Endothelial cell of umbilical vein (primary cell): ENCODE measurements around the gene LMLN. TPM values are rescaled to one million over a fixed set of nuclear protein-coding genes. Genes with fewer than 3 reads are reported as not detected.

Source experiments
- BruUV-seq: library from RNA; stranded (reverse); fragments of 400-500 nt; replicated peaks from 2 replicates; lab custom pipeline; 2021; lab: Mats Ljungman, UMichigan
- CTCF ChIA-PET: fragments of 300-600, 350-600 bp; sonication (Branson Sonifier 250); formaldehyde crosslinking; loops from one replicate; lab custom pipeline; 2021; ENCODE audit warnings: antibody characterized with exemption, inconsistent platforms; lab: Charles Lee
- POLR2A ChIA-PET: fragments of 300-600, 350-600 bp; sonication (Branson Sonifier 250); formaldehyde crosslinking; loops from one replicate; lab custom pipeline; 2021; ENCODE audit warnings: antibody characterized with exemption, inconsistent platforms; lab: Charles Lee
- DNase-seq: peaks from one replicate; pipeline ENCODE4 v3.0.0-alpha.2; 2011; ENCODE audit warnings: low read depth, low spot score
- FAIRE-seq: peaks from 2 replicates; lab custom pipeline; 2011; peaks lifted over from hg19 to GRCh38; lab: Jason Lieb, UNC
- H2AFZ ChIP-seq: 2 replicates; pipeline ENCODE4 v1.6.0; 2012; ENCODE audit warnings: low read depth, low read length, control low read depth, inconsistent platforms
- H3K27ac ChIP-seq: 2 replicates; pipeline ENCODE4 v1.5.1; 2011; ENCODE audit warnings: low read depth, mild to moderate bottlenecking, control low read depth, low read length, moderate library complexity; ENCODE audit not compliant: insufficient read depth
- H3K27me3 ChIP-seq, 2 experiments: 2 replicates each; pipeline versions ENCODE4 v1.6.0 to v1.6.1; 2011; ENCODE audit warnings: low read length in 2 of 2, mixed read lengths in 1 of 2; ENCODE audit not compliant: control insufficient read depth in 2 of 2, insufficient read depth in 2 of 2
- H3K36me3 ChIP-seq, 2 experiments: 2 replicates in 1 of 2; 3 replicates in 1 of 2; pipeline ENCODE4 v1.5.1; 2011; ENCODE audit warnings: low read length in 2 of 2, mild to moderate bottlenecking in 1 of 2, moderate library complexity in 1 of 2; ENCODE audit not compliant: control insufficient read depth in 2 of 2, insufficient read depth in 2 of 2; ENCODE audit errors: extremely low read depth in 1 of 2
- H3K4me1 ChIP-seq: 3 replicates; pipeline ENCODE4 v1.5.1; 2011; ENCODE audit warnings: mild to moderate bottlenecking, low read length; ENCODE audit not compliant: control insufficient read depth, insufficient read depth; ENCODE audit errors: extremely low read depth
- H3K4me2 ChIP-seq: 2 replicates; pipeline ENCODE4 v1.6.1; 2011; ENCODE audit warnings: low read length, control low read depth, mixed read lengths; ENCODE audit not compliant: insufficient read depth
- H3K4me3 ChIP-seq, 3 experiments: fragments of 200-600 bp in 1 of 3; sonication (generic), shearing (Covaris generic) in 1 of 3; replicated peaks in 1 of 3; 2 replicates each; pipeline ENCODE4 v1.5.1; 2011 to 2016; ENCODE audit warnings: control low read depth in 3 of 3, low read length in 3 of 3, mild to moderate bottlenecking in 2 of 3, inconsistent platforms in 1 of 3, low read depth in 1 of 3, moderate library complexity in 1 of 3; ENCODE audit not compliant: insufficient read depth in 1 of 3
- H3K79me2 ChIP-seq: 2 replicates; pipeline ENCODE4 v1.6.0; 2012; ENCODE audit warnings: low read length, inconsistent platforms; ENCODE audit not compliant: control insufficient read depth, insufficient read depth
- H3K9ac ChIP-seq: replicated peaks from 2 replicates; pipeline ENCODE3; 2011; ENCODE audit warnings: low read length, control low read depth; ENCODE audit not compliant: insufficient read depth; ENCODE audit errors: extremely low read depth
- H3K9me1 ChIP-seq: replicated peaks from 3 replicates; pipeline ENCODE4 v1.6.0; 2011; ENCODE audit warnings: mild to moderate bottlenecking, low read length; ENCODE audit not compliant: control insufficient read depth, insufficient read depth; ENCODE audit errors: extremely low read depth
- H3K9me3 ChIP-seq: replicated peaks from 2 replicates; pipeline ENCODE4 v1.5.1; 2012; ENCODE audit warnings: low read length, inconsistent platforms; ENCODE audit not compliant: control insufficient read depth, insufficient read depth
- H4K20me1 ChIP-seq: replicated peaks from 2 replicates; pipeline ENCODE3; 2011; ENCODE audit warnings: mild to moderate bottlenecking, low read length; ENCODE audit not compliant: control insufficient read depth, insufficient read depth; ENCODE audit errors: extremely low read depth
- CTCF ChIP-seq, 2 donors: IDR thresholded peaks; 1 replicate in 1 of 2; 2 replicates in 1 of 2; pipeline ENCODE4 v1.5.1; 2011; ENCODE audit warnings: low read length in 2 of 2, mild to moderate bottlenecking in 2 of 2, moderate library complexity in 2 of 2, control low read depth in 1 of 2, inconsistent platforms in 1 of 2, low read depth in 1 of 2; ENCODE audit not compliant: insufficient read depth in 1 of 2; ENCODE audit errors: extremely low read depth in 1 of 2
- EZH2 ChIP-seq: IDR thresholded peaks from 2 replicates; pipeline ENCODE4 v1.6.1; 2012; ENCODE audit warnings: borderline replicate concordance, low read depth, mild to moderate bottlenecking, moderate library complexity, low read length, inconsistent platforms; ENCODE audit not compliant: severe bottlenecking
- FOS ChIP-seq: IDR thresholded peaks from 2 replicates; pipeline ENCODE4 v1.6.1; 2011; ENCODE audit warnings: mild to moderate bottlenecking, low read length, moderate library complexity, borderline replicate concordance; ENCODE audit not compliant: insufficient read depth
- GATA2 ChIP-seq: IDR thresholded peaks from 2 replicates; pipeline ENCODE4 v1.7.0; 2011; ENCODE audit warnings: low read depth, mild to moderate bottlenecking, moderate library complexity, mixed read lengths, low read length; ENCODE audit not compliant: insufficient read length, insufficient read depth
- JUN ChIP-seq: IDR thresholded peaks from 2 replicates; pipeline ENCODE4 v1.6.1; 2011; ENCODE audit warnings: borderline replicate concordance, low read depth; ENCODE audit not compliant: insufficient read length, insufficient read depth
- MAX ChIP-seq: IDR thresholded peaks from 2 replicates; pipeline ENCODE4 v1.6.1; 2011; ENCODE audit not compliant: insufficient read depth, insufficient read length
- MYC ChIP-seq: IDR thresholded peaks from one replicate; pipeline ENCODE4 v1.6.1; 2011; ENCODE audit warnings: mild to moderate bottlenecking, low read depth, low read length
- POLR2A ChIP-seq: IDR thresholded peaks from 2 replicates; pipeline ENCODE4 v1.6.1; 2012; ENCODE audit warnings: low read depth, mild to moderate bottlenecking, control low read depth, low read length
- POLR2AphosphoS5 ChIP-seq: IDR thresholded peaks from 2 replicates; pipeline ENCODE4 v1.6.1; 2012; ENCODE audit warnings: low read depth, mild to moderate bottlenecking, control low read depth, low read length, moderate library complexity; ENCODE audit not compliant: insufficient read depth
- dilution Hi-C: fragments of 300-500 bp; cut with MboI; formaldehyde crosslinking; loops from one replicate; pipeline ENCODE4 v1.15.0; 2019; ENCODE audit warnings: low sequenced_read_pairs; ENCODE audit not compliant: extremely low pct_ligation_motif_present
- intact Hi-C: fragments of 100-400 bp; cut with micrococcal nuclease; formaldehyde crosslinking; loops from one replicate; pipeline ENCODE4 v1.10.0; 2022
- polyA plus RNA-seq, 4 experiments: library from polyadenylated mRNA; depleted of rRNA in 3 of 4; stranded (reverse) in 3 of 4; unstranded in 1 of 4; fragments of >200 nt; gene quantifications; 2 replicates each; pipeline versions ENCODE4 v1.2.1 to v1.2.3, GENCODE V29; 2011 to 2012; ENCODE audit warnings: missing spikeins in 1 of 4
- total RNA-seq: library from RNA; stranded (reverse); gene quantifications from 2 replicates; pipeline ENCODE4 v1.2.3, GENCODE V29; 2021

The LMLN gene
- total and polyA plus RNA-seq, 2 donors (not counting 3 experiments of a cell fraction or from before 2014, with no cell fraction given), result 4.8 to 6.5 TPM

GRCh38 chr3:198043119-198043518, 83.1 kb downstream of the LMLN start:
- H3K27ac ChIP-seq, result no peak overlapping the region
- no peaks in the 10 kb centered on the region for H3K9me3 ChIP-seq
- H3K27me3 ChIP-seq, result no peaks in the 10 kb centered on the region
- no peaks in the 10 kb centered on the region for H4K20me1 ChIP-seq
- H3K4me2 ChIP-seq, result no peak overlapping the region
- BruUV-seq, result no TSS peak
- no peaks in the 10 kb centered on the region for H3K36me3 ChIP-seq
- H3K4me1 ChIP-seq, result no peaks in the 10 kb centered on the region
- no peak overlapping the region for H3K9ac ChIP-seq
- H3K4me3 ChIP-seq, result no peak overlapping the region
- TF ChIP-seq MAX (no peak), EZH2 (no peak), FOS (no peak), GATA2 (no peak), MYC (no peak), POLR2AphosphoS5 (no peak), CTCF (IDR thresholded peaks at IDR 0.05; ENCODE audit: extremely low read depth in 1 of 2, insufficient read depth in 1 of 2, low read depth in 1 of 2, low read length in 2 of 2) (no peak), POLR2A (no peak), JUN (no peak)
- no peak overlapping the region for H2AFZ ChIP-seq
- no peak for DNase-seq
- no peaks in the 10 kb centered on the region for H3K79me2 ChIP-seq
- no peak for FAIRE-seq
- H3K9me1 ChIP-seq, result no peaks in the 10 kb centered on the region
- dilution Hi-C loops, result no loop called here
- ChIA-PET CTCF (no interaction called here), POLR2A (no interaction called here)
- intact Hi-C loops, result no loop called here
